Lower lobe of right lung (tissue), 2 donors: ENCODE data around the gene SEC22C. TPM values are rescaled to one million over a fixed set of nuclear protein-coding genes. Genes with fewer than 3 reads are reported as not detected.
A peak's percentile ranks its signal among the peaks of the same experiment; 100 is the strongest.

Source experiments
- ATAC-seq, 2 donors: fragments of 200-7000 bp; cut with Tn5 transposase; one replicate each; pipeline ENCODE4 v1.9.1; 2020 to 2022; ENCODE audit warnings: mild to moderate bottlenecking in 2 of 2, moderate library complexity in 2 of 2
- DNase-seq: peaks from one replicate; pipeline ENCODE4 v3.0.0-alpha.2; 2020
- H3K27ac ChIP-seq: fragments of 200-600 bp; one replicate; pipeline ENCODE4 v1.8.0; 2022
- H3K27me3 ChIP-seq: fragments of 200-600 bp; one replicate; pipeline ENCODE4 v1.8.0; 2022; ENCODE audit warnings: low read depth
- H3K36me3 ChIP-seq: fragments of 200-600 bp; one replicate; pipeline ENCODE4 v1.8.0; 2022; ENCODE audit warnings: mild to moderate bottlenecking
- H3K4me1 ChIP-seq: fragments of 200-600 bp; one replicate; pipeline ENCODE4 v1.8.0; 2022
- H3K4me3 ChIP-seq: fragments of 200-600 bp; one replicate; pipeline ENCODE4 v1.8.0; 2022; ENCODE audit warnings: mild to moderate bottlenecking
- H3K9me3 ChIP-seq: fragments of 200-600 bp; one replicate; pipeline ENCODE4 v1.8.0; 2022
- intact Hi-C: fragments of 100-400 bp; cut with DNase I; formaldehyde crosslinking; loops from one replicate; pipeline ENCODE4 v1.11.0; 2022
- total RNA-seq: library from RNA; stranded (reverse); fragmentation: NEBNext Ultra II Directional; extraction: Animal tissue kit (Norgen Biotek cat#: 25700); gene quantifications from one replicate; pipeline ENCODE4 v1.2.1, GENCODE V29; 2021
- TF ChIP-seq, protein P1 (sequence below): fragments of 200-600 bp; IDR thresholded peaks from one replicate; pipeline ENCODE4 v1.8.0; 2022; ENCODE audit warnings: antibody characterized with exemption, mild to moderate bottlenecking
- donor health status: DM: no; HTN: yes; CAD: no; lungs with severe emphysema.

SEC22C gene
- total RNA-seq, 1 donor from 2014 or later = 51.3 TPM

DNA sequence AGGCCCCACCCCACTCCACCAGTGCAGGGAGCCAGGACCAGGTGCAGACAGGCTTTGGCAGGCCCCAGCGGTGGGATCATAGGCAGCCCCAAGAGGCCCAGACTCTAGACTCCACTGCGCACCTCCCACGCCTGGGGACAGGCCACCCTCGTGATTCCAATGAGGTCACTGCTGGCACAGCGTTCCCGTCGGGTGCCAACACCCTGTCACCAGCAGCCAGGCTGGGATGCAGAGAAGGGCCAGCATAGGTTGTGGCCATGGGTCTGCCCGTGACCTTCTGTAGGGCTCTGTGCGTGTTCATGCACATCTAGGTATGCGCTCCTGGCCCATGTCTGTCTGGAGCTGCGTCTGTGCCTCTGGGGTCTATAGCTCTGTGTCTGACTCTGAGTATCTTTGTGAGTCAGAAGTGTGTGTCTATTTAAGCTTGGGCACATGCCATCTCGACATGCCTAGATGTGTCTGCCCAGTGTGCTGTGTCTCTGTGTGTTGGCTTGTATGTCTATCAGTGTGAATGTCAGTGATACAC, 66.3 kb downstream of the SEC22C start:
- no peak for DNase-seq

DNA sequence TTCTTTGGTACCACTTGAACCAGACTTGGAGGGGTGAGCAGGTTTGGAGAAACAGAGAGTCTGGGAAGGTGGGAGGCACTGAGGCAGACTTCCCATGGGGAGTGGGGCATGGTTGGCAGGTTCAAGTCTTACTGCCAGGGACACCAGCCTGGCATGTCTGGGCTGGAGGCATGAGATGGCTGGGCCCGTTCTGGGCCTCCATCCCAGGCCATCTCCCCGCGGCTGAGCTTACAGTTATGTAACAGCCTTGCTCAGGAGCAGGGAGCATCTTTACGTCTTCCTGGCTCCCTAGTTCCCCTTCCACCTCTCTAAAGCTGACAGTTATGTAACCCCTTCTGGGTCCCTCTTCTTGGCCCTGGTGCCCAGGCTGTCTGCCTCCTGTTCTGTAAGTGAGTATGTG, 66.9 kb downstream of the SEC22C start:
- Histone ChIP-seq H3K36me3 (peaks cover 17% of the 10 kb centered on the region), H3K27ac (peak overlapping the region; percentile 44), H3K27me3 (no peaks in the 10 kb centered on the region), H3K9me3 (no peaks in the 10 kb centered on the region), H3K4me3 (no peak overlapping the region), H3K4me1 (peaks cover 72% of the 10 kb centered on the region)
- ATAC-seq (no peak), DNase-seq (no peak)
- intact Hi-C loops = no loop called here
- TF ChIP-seq, protein P1, sequence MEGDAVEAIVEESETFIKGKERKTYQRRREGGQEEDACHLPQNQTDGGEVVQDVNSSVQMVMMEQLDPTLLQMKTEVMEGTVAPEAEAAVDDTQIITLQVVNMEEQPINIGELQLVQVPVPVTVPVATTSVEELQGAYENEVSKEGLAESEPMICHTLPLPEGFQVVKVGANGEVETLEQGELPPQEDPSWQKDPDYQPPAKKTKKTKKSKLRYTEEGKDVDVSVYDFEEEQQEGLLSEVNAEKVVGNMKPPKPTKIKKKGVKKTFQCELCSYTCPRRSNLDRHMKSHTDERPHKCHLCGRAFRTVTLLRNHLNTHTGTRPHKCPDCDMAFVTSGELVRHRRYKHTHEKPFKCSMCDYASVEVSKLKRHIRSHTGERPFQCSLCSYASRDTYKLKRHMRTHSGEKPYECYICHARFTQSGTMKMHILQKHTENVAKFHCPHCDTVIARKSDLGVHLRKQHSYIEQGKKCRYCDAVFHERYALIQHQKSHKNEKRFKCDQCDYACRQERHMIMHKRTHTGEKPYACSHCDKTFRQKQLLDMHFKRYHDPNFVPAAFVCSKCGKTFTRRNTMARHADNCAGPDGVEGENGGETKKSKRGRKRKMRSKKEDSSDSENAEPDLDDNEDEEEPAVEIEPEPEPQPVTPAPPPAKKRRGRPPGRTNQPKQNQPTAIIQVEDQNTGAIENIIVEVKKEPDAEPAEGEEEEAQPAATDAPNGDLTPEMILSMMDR = no peak

More for the DNA sequence above, 66.3 kb downstream of the SEC22C start:
- TF ChIP-seq, protein P1 = no peak
- Histone ChIP-seq H3K27me3 (no peaks in the 10 kb centered on the region), H3K36me3 (peaks cover 20% of the 10 kb centered on the region), H3K4me3 (no peak overlapping the region), H3K4me1 (peaks cover 71% of the 10 kb centered on the region), H3K9me3 (no peaks in the 10 kb centered on the region), H3K27ac (peak overlapping the region; percentile 44)
- intact Hi-C loops = no loop called here
- peak; percentile 31 to 33 for ATAC-seq

DNA sequence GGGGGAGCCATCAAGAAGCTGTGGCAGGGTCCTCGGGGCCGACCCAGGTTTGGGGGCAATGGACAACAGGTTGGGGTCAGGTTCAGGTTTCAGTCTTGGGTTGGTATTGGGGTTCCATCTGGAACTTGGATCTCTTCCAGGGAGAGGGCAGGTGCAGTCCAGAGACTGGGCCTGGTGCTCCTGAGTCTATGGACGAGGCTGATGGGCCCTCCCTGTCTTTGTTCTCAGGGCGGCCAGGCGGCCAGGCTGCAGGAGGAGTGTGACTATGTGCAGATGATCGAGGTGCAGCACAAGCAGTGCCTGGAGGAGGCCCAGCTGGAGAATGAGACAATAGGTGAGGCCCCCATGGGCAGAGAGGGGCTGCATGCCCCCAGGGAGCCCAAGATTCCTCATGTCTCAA, 68.2 kb downstream of the SEC22C start:
- peaks cover 75% of the 10 kb centered on the region for H3K4me1 ChIP-seq
- peak overlapping the region; percentile 11 for H3K27ac ChIP-seq
- H3K4me3 ChIP-seq = no peak overlapping the region
- no peaks in the 10 kb centered on the region for H3K9me3 ChIP-seq
- TF ChIP-seq, protein P1 = no peak
- no peaks in the 10 kb centered on the region for H3K27me3 ChIP-seq
- peaks cover 16% of the 10 kb centered on the region for H3K36me3 ChIP-seq
- no peak for DNase-seq
- ATAC-seq = no peak
- intact Hi-C loops = no loop called here

DNA sequence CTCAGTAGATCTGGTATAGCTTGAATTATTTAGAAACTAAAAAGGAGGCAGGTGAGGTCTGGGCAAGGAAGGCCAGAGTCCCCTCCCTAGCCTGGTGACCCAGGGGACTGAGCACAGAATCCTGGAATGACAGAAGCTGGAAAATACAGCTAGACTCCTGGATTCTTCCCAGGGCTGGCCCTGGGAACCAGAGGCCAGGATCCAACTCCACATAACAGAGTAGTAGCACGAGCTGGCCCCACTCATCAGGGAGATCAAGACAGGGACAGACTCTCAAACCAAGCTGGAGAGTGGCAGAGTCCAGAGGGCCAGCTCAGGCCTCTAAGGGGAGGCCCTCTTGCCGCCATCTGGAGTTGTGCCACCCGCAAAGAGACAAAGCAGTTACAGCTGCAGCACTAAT, 68.6 kb downstream of the SEC22C start:
- TF ChIP-seq, protein P1 = no peak
- intact Hi-C loops = no loop called here
- no peak overlapping the region for H3K4me3 ChIP-seq
- no peaks in the 10 kb centered on the region for H3K9me3 ChIP-seq
- no peaks in the 10 kb centered on the region for H3K27me3 ChIP-seq
- H3K4me1 ChIP-seq = peaks cover 75% of the 10 kb centered on the region
- ATAC-seq = no peak
- H3K36me3 ChIP-seq = peaks cover 16% of the 10 kb centered on the region
- DNase-seq = peak; percentile 24
- H3K27ac ChIP-seq = no peak overlapping the region

DNA sequence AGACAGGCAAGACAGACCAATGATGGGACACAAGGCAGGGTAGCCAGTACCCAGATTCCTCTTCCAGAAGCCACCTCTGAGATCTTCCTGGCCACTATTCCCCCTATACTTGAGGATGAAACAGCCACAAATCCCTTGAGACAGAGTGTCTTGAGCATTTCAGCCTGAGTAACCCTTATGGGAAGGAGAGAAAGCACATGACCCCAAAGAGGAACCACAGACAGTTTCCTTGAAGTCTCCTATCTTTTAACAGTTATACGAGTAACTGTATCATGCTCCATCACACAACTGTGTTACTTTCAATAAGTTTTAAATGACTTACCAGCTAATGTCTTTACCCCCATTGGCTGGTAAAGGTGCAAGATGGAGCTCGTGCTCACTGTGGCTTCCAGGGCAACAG, 70.0 kb downstream of the SEC22C start:
- intact Hi-C loops = no loop called here
- no peak overlapping the region for H3K4me3 ChIP-seq
- ATAC-seq = no peak
- H3K36me3 ChIP-seq = peaks cover 16% of the 10 kb centered on the region
- TF ChIP-seq, protein P1 = no peak
- peak overlapping the region; percentile 64 for H3K27ac ChIP-seq
- DNase-seq = no peak
- H3K4me1 ChIP-seq = peaks cover 83% of the 10 kb centered on the region
- no peaks in the 10 kb centered on the region for H3K27me3 ChIP-seq
- H3K9me3 ChIP-seq = no peaks in the 10 kb centered on the region
